GM18909 (cell line): ENCODE results near the gene NLK.
"Not testable (repeated sequence)": the region's sequence is repeated elsewhere in the genome, so short reads cannot be mapped to it uniquely, and the experiment has no call there.

Experiments used
- ATAC-seq: cut with Tn5 transposase; IDR thresholded peaks from one replicate; pipeline ENCODE4 v1.9.1; 2021; ENCODE audit warnings: mild to moderate bottlenecking; ENCODE audit not compliant: unreplicated experiment, poor library complexity

NLK gene

DNA sequence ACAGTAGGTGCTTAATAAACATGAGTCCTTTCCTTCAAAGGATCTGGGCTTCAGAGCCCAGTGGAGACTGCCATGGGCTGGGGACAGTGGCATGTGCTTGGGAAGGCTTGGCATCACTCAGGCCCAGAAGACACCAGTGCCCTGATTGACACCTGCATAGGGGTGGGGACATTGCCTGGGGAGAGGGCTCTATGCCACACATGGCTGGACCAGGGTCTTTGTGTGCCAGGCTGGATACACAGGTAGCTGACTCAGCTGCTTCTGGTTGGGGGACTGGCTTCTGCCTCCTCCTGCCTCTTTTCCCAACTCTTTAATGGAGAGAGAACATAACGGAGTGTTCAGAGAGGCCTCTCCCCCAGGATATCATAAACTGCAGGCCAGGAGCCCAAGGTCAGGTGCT, 183.4 kb downstream of the NLK start:
- no peak for ATAC-seq

- ATAC-seq, result no peak
Observed at GRCh38 chr17:28226563-28227315, 184.3 kb downstream of the NLK start.

- no peak for ATAC-seq
Observed at GRCh38 chr17:28227316-28228108, 185.0 kb downstream of the NLK start.

DNA sequence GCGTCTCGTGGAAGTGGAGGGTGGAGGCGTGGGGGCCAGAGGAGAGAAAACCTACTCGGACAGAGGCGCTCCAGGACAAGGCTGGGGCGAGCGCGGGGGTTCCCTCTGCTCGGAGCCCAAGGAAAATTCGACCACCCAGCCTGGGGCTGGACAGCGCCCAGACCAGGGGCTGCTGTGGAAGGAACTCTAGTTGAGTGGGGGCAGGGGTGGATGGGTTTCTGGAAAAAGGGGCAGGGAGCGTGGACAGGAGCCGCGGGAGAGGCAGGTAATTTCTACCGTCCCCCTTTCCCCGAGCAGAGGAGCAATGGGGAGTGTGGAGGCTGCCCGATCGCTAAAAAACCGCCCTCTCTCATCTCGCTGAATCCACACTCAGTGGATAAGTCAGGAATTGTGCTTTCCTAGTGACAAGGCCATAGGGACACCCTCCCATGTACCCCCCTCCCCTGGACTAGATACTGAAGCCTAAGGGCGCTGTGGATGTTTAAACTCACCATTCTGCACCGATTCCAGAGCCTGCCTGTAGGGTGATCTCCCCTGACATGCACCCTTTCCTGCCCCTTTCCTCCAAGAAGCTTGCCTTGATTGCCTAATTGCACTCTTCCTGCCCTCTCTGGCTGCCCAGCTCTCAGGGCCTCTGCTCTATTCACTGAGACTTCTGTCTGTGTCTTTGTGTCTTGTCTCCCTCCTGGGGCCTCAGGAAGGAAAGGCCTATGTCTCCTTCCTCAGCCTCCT, 185.8 kb downstream of the NLK start:
- ATAC-seq, result no peak

GRCh38 chr17:28228986-28229729, 186.7 kb downstream of the NLK start:
- no peak for ATAC-seq

DNA sequence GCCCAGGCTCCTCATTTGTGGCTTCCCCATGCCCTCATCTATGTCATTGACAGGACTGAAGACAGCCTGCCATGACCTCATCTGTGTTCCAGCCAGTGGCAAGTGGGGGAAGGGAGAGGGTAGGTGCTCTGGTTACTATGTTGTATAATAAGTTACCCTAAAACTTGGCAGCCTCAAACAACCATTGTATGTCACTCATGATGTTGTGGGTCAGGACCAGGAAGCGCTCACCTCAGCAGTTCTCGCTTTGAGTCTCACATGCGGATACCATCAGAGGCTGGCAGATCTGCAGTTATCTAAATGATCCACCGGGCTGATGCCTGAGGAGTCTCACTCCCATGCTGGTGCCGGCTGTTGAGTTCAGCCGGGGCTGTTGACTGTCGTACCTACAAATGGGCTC, 187.5 kb downstream of the NLK start:
- ATAC-seq, result no peak

DNA sequence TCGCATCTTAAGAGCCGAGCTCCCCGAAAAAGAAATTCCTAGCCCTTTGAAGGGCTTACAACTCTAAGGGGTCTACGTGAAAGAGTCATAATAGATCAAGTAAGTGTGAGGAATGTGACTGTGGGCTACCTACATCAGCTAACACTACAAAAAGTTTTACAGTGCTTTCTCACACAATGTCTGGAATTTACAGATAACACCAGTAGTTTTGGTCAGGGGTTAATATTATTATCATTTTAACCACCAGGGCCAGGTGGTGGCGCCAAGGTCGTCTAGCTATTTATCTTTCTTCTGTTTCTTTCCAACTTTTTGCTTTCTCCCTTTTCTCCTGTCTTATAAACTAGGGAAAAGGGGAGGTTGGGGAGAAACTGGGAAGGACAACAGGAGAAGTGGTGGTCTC, 188.1 kb downstream of the NLK start:
- not testable (repeated sequence) for ATAC-seq

GRCh38 chr17:28231624-28232023, 189.1 kb downstream of the NLK start:
- not testable (repeated sequence) for ATAC-seq

DNA sequence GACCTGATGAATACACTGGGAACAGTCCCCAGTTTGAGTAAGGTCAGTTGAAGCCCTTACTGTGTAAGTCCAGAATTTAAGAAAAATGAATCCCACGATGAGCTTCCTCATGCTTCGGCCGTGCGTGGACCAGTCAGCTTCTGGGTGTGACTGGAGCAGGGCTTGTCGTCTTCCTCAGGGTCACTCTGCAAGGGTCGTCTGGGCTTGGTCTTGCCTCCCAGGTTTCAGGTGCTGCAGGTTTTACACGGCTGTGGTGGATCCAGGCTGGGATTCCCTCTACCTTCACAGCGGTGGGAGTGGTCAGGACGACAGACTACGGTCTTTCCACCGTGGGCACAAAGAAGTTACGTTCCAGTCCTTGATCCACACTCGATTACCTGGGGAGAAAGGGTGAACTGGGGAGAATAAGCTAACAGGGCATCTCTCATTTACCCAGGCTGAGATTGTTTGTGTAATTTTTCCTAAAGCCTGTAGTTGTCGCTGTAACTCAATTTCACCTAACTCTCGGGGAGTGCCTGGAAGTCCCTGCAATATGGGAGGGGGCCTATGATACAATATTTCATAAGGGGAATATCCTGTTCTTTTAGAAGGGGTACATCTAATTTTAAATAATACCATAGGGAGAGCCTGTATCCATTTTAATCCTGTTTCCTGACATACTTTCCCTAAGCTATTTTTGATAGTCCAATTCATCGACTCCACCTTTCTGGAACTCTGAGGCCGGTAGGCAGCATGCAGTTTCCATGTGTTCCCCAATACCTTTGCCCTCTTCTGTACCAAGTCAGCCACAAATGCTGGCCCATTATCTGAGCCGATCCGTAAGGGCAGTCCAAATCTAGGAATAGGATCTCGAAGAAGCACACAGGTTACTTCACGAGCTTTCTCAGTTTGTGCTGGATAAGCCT, 190.7 kb downstream of the NLK start:
- ATAC-seq, result not testable (repeated sequence)

DNA sequence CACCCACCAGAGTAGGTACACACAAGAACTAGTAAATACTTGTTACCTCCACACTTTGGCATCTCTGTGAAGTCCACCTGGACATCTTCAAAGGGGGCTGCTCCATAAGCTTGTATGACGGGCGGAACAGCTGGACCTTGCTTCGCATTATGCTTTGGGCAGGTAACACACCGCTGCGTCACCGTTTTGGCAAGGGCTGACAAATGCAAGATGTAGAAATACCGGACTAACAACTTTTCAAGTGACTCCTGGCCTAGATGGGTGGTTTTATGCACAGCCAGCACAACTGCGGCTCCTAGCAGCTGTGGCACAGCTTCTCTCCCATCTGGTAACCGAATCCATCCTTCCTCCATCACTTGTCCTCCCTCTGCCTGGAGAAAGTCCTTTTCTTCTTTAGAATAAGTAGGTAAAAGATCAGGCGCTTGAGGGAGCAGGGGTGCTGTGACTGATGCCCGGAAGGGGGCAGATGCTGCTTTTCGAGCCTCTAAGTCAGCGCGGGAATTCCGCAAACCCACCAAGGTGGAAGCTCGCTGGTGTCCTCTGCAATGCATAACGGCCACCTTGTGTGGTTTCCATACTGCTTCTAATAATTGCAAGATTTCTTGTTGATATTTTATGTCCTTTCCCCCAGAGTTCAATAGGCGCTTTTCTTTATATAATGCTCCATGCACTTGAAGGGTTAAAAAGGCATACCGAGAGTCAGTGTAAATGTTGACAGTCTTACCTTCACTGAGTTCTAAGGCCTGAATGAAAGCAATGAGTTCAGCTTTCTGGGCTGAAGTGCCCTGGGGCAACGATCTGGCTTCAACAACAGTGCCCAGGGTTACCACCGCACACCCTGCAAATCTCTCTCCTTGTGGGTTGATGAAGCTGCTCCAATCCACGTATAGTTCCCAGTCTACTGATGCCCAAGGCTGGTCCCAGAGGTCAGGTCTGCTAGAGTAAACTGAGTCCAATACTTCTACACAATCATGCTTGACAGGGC, 191.7 kb downstream of the NLK start:
- not testable (repeated sequence) for ATAC-seq

DNA sequence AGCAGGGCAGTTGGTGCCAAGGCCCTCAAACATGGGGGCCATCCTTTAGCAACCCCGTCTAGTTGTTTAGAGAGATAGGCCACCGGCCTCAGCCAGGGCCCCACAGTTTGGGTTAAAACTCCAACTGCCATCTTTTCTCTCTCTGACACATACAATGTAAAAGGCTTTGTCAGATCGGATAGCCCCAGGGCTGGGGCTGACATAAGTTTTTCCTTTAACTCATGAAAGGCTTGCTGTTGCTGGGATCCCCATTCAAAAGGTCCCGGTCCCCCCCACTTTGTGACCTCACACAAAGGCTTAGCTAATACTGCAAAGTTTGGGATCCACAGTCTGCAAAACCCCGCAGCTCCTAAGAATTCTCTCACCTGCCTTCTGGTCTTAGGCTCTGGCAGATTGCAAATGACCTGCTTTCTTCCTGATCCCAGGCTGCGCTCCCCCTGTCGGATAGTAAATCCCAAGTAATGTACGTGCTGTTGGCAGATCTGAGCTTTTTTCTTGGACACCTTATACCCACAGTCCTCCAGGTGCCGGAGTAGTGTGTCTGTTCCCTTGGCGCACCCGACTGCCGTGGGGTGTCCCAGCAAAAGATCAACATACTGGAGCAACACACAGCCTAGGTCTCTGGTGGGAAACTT, 192.7 kb downstream of the NLK start:
- ATAC-seq, result not testable (repeated sequence)

DNA sequence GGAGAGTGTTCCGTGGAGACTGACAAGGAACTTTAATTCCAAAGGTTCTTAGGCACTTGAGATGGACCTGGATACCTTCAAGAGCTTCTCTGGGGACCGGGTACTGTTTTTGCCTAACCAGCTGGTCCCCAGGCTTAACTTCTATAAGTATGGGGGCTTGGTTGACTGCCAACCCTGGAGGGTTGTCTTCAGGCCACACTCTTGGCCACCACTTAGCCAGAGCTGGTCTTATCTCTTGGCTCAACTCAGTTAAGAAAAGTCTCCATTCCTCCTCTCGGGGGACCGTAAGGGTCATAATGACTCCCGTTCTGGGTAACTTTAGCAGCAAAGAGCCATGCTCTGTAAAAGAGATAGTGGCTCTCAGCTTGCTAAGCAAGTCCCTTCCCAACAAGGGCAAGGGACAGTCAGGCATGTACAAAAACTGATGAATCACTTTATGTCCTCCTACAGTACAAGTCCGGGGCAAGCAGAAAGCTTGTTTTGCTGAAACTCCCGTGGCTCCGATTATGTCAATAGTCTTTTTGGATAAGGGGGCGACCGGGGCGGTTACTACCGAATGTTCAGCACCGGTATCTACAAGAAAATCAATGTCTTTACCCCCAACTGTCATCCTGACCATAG, 193.7 kb downstream of the NLK start:
- ATAC-seq, result not testable (repeated sequence)

DNA sequence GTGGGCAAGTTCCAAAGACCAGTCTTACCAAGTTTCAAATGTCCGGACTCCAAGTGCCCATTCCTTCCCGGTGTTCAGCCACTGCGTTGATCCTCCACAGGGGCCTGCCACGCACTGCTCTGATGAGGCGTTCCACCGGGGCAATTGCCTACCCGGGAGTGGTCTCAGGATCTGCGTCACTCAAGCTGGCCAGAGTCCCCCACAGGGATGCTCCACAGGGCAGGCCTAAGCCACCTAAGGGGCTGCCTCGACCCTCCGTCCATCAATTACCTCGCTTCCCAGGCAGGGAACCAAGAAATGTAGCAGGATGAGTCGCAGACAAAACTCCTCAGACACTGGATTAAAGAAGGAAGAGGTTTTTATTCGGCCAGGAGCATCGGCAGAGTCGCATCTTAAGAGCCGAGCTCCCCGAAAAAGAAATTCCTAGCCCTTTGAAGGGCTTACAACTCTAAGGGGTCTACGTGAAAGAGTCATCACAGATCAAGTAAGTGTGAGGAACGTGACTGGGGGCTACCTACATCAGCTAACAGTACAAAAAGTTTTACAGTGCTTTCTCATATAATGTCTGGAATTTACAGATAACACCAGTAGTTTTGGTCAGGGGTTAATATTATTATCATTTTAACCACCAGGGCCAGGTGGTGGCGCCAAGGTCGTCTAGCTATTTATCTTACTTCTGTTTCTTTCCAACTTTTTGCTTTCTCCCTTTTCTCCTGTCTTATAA, 196.2 kb downstream of the NLK start:
- not testable (repeated sequence) for ATAC-seq

- no peak for ATAC-seq
Observed at GRCh38 chr17:28239271-28239624, 196.8 kb downstream of the NLK start.

DNA sequence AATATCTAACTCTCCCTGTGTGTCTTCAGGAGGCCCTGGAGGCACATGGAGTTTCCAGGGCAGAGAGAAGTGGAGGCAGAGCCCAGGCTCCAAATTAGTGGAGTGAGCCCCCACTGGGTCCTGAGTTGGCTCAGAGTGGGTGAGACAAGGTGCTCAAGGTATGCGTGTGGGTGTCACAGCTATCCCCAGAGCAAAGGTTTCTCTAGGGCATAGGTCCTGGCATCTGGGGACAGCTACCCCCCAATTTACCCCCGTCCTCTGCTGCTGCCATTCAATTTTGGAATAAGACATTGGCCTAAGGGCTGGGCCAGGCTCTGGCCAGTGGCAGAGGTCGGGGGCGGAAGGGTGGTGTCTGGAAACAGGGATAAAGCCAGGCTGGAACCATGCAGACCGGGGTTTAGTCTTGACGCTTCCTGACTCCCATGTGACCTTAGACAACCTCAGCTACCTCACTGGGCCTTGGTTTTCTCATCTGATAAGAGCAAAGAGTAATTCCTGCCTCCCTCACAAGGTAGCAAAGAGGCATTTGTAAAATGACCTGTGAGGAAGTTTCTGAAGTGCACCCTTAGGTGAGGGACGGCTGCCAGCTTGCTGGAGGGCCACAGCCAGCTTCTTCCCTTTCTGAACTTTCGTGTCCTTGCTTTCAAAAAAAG, 198.3 kb downstream of the NLK start:
- ATAC-seq, result no peak

- no peak for ATAC-seq
Observed at GRCh38 chr17:28242791-28243190, 200.3 kb downstream of the NLK start.
